ENCODE measurements around the gene FNDC10.

Gene FNDC10

DNA sequence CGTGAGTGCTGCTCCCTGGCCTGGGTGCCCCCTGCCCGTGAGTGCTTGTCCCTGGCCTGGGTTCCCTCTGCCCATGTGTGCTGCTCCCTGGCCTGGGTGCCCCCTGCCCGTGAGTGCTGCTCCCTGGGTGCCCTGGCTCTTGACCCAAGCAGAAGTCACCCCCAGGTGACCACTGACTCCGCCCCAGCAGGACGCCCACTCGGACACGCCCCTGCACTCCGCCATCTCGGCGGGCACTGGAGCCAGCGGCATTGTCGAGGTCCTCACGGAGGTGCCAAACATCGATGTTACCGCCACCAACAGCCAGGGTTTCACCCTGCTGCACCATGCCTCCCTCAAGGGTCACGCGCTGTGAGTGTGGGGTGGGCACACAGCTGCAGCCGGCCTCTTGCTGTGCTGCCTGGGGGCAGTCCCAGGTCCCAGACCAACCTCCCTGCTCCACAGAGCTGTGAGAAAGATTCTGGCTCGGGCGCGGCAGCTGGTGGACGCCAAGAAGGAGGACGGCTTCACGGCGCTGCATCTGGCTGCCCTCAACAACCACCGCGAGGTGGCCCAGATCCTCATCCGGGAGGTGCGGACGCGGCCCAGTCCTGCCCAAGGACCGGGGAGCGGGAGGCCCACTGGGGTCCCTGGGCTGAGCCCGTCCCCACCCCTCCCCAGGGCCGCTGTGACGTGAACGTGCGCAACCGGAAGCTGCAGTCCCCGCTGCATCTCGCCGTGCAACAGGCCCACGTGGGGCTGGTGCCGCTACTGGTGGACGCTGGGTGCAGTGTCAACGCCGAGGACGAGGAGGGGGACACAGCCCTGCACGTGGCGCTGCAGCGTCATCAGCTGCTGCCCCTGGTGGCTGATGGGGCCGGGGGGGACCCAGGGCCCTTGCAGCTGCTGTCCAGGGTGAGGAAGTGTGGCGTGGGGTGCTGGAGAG lies 28.2 kb upstream of the FNDC10 start:
- no peak for DNase-seq

GRCh38 chr1:1627261-1627828 lies 27.4 kb upstream of the FNDC10 start:
- DNase-seq, result no peak

DNA sequence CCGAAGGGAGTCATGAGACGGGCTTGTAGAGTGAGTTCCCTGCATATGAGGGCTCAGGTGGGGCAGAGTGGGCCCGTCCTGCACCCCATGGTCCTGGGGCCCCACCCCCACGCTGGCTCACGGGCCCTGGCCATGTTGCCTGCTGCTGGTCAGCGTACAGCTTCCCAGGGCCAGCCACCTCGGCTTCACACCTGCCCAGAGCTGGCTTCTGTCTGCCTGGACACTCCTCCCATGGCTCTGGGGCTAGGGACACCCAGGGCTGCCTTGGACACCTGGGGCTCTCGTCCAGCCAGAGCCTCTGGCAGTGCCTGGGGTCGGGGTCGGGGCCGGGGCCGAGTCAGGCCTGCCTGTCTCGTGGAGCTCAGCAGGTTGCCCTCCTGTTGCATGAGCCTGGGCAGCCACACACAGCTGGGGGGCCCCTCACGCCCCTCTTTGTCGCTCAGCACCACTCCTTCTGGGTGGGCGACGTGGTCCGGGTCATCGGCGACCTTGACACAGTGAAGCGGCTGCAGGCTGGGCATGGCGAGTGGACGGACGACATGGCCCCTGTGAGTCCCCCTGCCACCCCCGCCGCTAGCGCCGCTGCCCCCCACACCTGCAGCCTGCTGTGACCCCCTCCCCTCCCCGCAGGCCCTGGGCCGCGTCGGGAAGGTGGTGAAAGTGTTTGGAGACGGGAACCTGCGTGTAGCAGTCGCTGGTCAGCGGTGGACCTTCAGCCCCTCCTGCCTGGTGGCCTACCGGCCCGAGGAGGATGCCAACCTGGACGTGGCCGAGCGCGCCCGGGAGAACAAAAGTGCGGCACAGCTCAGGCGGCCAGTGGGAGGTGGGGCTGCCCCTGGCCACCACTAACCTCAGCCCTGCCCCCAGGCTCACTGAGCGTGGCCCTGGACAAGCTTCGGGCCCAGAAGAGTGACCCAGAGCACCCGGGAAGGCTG lies 26.5 kb upstream of the FNDC10 start:
- no peak for DNase-seq

DNA sequence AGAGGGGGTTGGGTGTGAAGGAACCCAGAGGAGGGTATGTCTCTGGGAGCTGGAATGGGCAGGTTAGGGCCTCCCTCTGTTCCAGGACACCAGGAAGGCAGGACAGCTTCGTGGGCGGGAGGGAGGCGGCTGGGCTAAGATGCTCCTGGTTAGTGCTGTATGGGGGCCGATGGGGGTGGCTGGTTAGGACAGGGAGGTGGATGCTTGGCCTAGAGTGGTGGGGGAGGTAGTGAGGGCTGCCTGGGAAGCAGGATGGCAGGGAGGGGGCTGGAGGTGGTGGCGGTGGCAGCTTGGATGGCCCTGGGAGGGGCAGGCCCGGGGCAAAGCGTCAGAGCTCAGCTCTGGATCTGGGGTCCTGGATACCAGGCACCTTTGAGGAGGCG lies 25.9 kb upstream of the FNDC10 start:
- no peak for DNase-seq

- no peak for DNase-seq
Observed at GRCh38 chr1:1625404-1625775, 25.5 kb upstream of the FNDC10 start.

DNA sequence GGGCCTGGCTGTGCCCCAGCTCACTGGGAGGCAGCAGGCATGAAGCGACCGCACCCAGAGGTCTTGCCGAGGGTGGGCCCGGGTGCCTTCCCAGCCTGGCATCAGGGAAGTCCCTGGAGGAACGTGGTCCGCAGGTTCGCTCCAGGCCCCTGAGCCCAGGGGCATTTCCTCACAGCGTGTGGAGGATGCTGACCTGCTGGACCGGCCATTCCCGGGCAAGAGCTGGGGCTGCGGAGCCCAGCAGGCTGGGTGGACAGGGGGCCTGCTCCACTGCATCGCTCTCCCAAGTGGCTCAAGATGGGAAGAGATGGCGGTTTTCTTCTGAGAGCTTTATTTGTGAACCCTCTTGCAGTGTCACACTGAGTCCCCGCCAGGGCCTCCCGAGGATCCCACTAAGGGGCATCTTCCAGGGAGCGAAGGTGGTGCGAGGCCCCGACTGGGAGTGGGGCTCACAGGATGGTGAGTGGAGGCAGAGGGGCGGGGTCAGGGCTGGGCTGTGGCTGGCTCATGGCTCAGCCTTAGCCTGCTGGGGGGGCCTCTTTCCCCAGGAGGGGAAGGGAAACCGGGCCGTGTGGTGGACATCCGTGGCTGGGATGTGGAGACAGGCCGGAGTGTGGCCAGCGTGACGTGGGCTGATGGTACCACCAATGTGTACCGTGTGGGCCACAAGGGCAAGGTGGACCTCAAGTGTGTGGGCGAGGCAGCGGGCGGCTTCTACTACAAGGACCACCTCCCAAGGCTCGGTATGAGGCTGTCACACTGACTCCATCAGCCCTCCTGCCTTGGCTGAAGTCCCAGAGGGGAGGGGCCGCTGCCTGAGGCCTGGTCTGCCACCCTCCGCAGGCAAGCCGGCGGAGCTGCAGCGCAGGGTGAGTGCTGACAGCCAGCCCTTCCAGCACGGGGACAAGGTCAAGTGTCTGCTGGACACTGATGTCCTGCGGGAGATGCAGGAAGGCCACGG lies 24.8 kb upstream of the FNDC10 start:
- DNase-seq, result no peak

- no peak for DNase-seq
Observed at GRCh38 chr1:1623631-1624442, 23.9 kb upstream of the FNDC10 start.

- DNase-seq, result no peak
Observed at GRCh38 chr1:1623181-1623630, 23.3 kb upstream of the FNDC10 start.

DNA sequence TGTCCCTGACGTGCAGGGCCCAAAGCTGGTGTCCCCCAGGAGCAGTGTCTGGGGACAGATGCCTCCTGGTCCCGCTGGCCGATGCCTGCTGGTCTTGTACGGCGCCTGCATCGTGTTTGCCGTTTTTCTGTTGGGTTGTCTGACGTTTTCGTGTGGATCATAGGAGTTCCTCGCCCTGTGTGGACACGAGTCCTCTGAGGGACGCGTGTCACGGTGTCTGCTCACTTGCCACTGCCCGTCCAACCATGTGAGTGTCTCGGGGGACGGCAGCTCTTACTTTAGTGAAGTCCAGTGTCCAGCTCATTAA lies 22.8 kb upstream of the FNDC10 start:
- no peak for DNase-seq

DNA sequence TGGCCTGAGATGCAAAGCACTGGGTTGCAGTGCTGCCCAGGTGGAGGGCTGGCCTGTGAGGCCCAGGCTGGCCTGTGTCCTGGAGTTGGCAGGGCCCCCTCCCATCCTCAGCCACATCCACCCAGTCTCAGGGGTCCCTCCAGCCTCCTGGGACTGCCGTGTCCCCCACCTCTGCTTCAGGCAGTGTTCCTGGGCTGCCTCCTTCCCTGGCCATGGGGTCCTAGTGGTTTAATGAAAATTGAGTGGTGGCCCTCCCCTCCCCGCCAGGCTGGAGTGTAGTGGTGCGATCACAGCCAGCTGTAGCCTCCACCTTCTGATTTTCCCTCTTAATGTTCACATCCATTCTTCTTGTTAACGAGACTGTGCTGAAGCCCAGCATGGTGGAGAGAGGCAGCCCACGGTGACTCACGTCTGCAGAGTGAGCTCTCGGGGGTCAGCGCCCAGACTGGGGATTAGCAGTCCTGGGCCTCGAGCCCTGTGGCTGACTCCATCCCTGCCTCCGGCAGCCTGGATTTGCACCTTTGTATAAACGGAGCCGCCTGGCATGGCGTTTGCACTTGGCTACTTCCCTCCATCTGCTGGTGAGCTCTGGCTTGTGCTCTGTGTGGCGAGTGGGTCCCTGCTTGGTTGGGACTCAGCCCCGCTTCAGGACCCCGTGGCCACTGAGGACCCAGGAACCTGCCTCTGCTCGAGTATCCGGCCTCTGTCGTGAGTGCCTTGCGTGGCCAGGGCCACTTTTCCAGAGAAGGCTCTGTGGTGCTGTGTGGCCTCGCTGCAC lies 22.3 kb upstream of the FNDC10 start:
- DNase-seq, result no peak

GRCh38 chr1:1621173-1622009 lies 21.5 kb upstream of the FNDC10 start:
- no peak for DNase-seq

DNA sequence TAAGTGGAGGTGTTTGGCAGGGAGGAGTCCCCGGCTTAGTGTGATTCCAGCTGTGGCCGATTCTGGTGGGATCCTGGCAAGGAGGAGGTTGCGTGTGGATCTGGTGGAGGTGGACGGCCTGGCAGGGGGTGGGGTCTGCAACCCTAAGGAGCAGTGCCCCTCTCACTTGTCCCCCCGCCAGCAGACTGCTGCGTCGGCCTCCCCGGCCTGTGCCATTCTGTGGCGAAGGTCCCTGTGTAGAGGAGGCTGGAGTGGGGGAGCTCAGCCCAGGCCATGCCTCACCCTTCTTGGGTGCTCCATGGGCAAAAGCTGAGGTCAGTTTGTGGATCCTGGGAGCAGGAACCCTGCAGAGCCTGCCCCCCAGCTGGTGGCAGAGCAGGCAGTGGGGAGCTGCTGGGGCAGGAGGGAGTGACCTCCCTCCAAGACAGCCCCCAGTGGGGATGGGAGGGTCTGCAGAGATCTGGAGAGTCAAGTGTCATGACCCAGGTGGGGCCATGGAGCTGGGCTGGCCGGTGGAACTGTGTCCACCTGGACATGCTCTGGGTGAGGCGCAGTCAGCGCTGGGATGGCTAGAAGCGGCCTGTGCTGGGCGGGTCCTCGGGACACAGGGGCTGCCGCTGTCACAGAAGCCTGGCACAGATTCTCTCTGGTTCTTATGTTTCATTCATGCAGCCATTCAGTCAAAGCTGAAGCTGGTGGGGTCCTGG lies 20.7 kb upstream of the FNDC10 start:
- no peak for DNase-seq

DNA sequence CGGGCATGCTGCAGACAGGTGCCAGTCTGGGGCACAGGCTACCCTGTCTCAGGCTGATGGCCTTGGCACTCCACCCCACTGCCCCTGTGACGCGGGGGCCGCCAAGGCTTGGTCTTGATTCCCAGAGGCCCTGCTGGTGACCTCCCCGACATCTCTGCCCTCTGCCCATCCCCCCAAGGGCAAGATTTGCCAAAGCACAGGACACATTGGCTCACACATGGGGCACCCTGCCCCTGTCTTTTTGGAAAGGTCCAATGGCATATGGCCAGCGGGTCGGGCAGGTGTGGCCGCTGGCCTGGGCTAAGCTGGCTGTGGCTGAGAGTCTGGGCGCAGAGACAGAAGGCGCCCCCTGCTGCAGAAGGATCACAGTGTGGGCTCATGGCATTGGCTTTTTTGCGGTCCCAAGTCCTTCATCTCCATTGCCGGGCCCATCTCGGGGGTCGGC lies 20.0 kb upstream of the FNDC10 start:
- DNase-seq, result no peak

DNA sequence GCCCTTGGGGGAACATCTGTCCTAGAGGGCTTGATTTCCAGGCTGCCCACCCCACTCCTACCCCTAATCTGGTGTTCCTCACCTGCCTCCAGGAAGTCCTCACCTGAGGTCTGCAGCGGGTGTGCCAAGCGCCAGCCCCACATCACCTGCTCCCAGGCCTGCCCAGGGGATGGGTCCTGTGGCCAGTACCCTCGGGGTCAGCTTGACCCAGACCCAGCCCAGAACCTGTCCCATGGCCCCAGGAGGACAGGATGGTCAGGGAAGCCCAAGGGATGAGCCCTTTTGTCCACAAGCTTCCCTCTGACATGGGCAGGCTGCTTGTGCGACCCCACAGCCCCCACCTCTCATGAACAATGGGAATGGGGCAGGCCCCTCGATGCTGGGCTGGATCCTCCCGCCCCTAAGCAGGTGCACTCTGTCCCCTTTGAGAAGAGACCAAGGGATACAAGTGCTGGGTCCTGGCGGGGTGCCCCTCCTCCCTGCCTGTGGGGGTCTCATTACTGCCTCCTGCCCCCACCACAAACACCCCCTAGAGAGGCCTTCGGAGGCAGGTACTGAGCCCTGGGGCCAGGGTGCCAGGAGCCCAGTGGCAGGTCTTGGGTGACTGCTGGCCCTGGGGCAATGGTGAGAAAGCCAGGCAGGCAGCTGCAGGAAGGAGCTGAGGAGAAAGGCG lies 18.6 kb upstream of the FNDC10 start:
- DNase-seq, result no peak

- DNase-seq, result no peak
Observed at GRCh38 chr1:1617925-1618324, 18.0 kb upstream of the FNDC10 start.

DNA sequence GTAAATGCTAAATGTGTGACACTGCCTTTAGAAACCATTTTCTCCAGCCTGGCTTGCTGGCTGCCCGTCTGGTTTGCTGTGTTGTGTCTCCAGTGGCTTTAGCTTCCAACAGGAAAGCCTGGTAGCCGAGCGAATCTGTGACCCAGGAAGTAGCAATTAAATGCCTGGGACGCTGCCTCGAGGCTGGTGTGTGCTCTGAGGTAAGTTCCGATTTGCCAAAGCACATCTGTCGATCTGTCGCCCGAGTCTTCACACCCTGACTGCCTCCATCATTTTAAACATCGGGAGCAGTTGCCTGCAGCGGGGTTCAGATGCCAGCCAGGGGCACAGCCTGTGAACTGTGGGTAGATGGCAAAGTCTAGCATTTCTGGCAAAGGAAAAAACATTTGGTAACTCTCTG lies 17.6 kb upstream of the FNDC10 start:
- no peak for DNase-seq

- DNase-seq, result no peak
Observed at GRCh38 chr1:1616838-1617237, 16.9 kb upstream of the FNDC10 start.

GRCh38 chr1:1616045-1616790 lies 16.3 kb upstream of the FNDC10 start:
- no peak for DNase-seq

Measured in NK-92 treated with Interleukin-12 subunit alpha and Interleukin-12 subunit beta, amount 100 ng/mL, for 24 hours (cell line).